MM.1S (cell line): ENCODE measurements around the gene SGMS1.

Experiments used
- EZH2 ChIP-seq: fragments of 300-600 bp; sonication (generic); optimal IDR thresholded peaks from 2 replicates; pipeline ENCODE3; 2017; ENCODE audit warnings: low read depth, mild to moderate bottlenecking, antibody characterized with exemption, low read length, mixed read lengths
- EZH2phosphoT487 ChIP-seq: fragments of 300-600 bp; sonication (generic); IDR thresholded peaks from 2 replicates; pipeline ENCODE4 v1.6.1; 2018; ENCODE audit warnings: antibody characterized with exemption, low read length
- TF ChIP-seq, protein P1 (sequence below): fragments of 300-600 bp; sonication (generic); IDR thresholded peaks from 2 replicates; pipeline ENCODE4 v1.5.1; 2016; ENCODE audit warnings: antibody characterized with exemption, low read length, mixed read lengths

DNA sequence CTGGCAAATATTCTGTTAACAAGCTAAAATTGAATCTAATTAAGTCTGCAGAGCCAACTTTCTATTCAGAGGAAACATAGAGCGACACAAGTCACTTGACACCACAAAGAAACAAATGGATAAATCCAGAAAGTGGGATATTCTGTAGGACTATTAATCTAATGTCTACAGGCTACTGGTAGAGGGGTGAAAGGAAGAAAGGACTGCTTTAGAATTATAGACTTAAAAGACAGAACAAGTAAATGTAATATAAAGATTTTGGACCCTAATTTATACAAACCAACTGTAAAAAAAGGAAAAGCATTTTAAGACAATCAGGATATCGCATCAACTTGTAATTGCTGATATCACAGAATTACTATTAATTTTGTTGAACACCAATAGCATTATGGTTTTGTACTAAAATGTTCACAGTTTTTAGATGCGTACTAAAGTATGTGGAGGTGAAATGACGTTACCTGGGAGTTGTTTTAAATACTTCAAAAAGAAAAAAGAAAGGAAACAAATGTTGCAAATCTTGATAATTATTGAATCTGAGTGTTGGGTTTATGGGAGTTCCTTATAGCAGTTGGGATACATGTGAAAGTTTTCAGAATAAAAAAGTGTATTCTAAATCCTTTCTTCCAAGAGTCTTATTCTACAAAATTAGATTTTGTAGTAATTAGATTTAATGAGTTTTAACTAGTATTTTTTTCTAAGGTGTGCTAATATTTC, 298.9 kb downstream of the SGMS1 start:
- TF ChIP-seq EZH2 (no peak), EZH2phosphoT487 (no peak)
- TF ChIP-seq, protein P1, sequence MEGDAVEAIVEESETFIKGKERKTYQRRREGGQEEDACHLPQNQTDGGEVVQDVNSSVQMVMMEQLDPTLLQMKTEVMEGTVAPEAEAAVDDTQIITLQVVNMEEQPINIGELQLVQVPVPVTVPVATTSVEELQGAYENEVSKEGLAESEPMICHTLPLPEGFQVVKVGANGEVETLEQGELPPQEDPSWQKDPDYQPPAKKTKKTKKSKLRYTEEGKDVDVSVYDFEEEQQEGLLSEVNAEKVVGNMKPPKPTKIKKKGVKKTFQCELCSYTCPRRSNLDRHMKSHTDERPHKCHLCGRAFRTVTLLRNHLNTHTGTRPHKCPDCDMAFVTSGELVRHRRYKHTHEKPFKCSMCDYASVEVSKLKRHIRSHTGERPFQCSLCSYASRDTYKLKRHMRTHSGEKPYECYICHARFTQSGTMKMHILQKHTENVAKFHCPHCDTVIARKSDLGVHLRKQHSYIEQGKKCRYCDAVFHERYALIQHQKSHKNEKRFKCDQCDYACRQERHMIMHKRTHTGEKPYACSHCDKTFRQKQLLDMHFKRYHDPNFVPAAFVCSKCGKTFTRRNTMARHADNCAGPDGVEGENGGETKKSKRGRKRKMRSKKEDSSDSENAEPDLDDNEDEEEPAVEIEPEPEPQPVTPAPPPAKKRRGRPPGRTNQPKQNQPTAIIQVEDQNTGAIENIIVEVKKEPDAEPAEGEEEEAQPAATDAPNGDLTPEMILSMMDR, result no peak
